Transverse colon (tissue), 4 donors: ENCODE data around the gene BRD3OS.

Experiments used
- POLR2A ChIP-seq: fragments of 450-650 bp; IDR thresholded peaks from one replicate; pipeline ENCODE4 v1.6.1; 2016; ENCODE audit warnings: antibody characterized with exemption, mild to moderate bottlenecking, moderate library complexity
- POLR2AphosphoS5 ChIP-seq, 3 donors: sonication (generic); formaldehyde crosslinking; IDR thresholded peaks; one replicate each; pipeline ENCODE4 v1.6.1; 2016; ENCODE audit warnings: antibody characterized with exemption in 3 of 3
- TF ChIP-seq, protein P1 (sequence below), 5 experiments: fragments of 200-600 bp in 3 of 5; fragments of 450-650 bp in 2 of 5; sonication (generic) in 3 of 5; IDR thresholded peaks; 1 replicate in 2 of 5; 2 replicates in 3 of 5; pipeline ENCODE4 v1.5.1; 2016 to 2017; ENCODE audit warnings: antibody characterized with exemption in 5 of 5, inconsistent platforms in 3 of 5, mild to moderate bottlenecking in 2 of 5, moderate library complexity in 1 of 5

DNA sequence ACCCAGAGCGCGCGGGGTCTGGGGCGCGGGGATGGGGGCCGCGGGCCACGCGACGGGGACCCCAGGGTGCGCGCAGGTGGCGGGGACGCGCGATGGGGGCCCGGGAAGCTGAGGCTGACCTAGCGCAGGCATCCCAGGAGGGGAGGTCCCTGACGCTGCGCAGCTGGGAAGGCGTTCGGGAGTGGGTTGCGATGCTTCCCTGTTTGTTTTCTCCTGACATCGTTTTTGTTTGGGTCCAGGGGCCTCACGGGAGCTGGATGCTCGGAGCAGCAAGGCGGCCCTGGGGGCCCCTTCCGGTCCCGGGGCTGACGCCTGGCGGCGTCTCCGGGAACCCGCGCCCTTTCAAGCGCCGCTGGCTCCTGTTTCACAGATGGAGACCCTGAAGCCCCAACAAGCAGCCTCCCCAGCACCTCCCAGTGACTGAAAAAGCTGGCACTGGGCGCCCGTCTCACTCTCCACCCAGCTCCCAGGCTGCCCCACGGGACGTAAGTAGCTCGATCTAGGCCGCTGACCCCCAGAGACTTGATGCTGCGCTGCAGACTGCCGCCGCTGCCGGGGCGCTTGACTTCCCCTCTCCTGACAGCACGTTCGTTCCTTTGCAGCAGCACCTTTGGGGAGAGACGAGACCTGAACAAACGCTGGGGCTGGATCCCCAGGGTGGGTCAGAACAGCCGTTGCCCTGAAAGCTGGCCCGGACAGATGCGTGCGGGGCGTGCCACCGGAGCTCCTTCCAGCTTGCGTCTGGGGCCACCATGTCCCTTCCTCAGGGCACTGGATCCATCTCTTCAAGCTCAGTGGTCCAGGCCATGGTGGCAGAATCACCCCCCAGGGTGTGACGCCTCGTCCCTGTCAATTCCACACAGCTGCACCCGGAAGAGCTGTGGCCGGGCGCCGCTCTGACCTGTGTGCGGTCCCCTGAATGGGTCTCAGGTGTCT, 593 bp downstream of the BRD3OS start:
- TF ChIP-seq POLR2AphosphoS5 (IDR thresholded peaks at IDR 0.05), result no peak
- TF ChIP-seq, protein P1, sequence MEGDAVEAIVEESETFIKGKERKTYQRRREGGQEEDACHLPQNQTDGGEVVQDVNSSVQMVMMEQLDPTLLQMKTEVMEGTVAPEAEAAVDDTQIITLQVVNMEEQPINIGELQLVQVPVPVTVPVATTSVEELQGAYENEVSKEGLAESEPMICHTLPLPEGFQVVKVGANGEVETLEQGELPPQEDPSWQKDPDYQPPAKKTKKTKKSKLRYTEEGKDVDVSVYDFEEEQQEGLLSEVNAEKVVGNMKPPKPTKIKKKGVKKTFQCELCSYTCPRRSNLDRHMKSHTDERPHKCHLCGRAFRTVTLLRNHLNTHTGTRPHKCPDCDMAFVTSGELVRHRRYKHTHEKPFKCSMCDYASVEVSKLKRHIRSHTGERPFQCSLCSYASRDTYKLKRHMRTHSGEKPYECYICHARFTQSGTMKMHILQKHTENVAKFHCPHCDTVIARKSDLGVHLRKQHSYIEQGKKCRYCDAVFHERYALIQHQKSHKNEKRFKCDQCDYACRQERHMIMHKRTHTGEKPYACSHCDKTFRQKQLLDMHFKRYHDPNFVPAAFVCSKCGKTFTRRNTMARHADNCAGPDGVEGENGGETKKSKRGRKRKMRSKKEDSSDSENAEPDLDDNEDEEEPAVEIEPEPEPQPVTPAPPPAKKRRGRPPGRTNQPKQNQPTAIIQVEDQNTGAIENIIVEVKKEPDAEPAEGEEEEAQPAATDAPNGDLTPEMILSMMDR (IDR thresholded peaks at IDR 0.05), result peak in 3 of 5 experiments; percentile 15 to 28 (median 17)
- no peak for TF ChIP-seq POLR2A
